Heart right ventricle (tissue), 16 donors: Measurements from ENCODE around the gene CDHR5. TPM values are rescaled to one million over a fixed set of nuclear protein-coding genes. Genes with fewer than 3 reads are reported as not detected.
A peak's percentile ranks its signal among the peaks of the same experiment; 100 is the strongest.

ENCODE experiments used
- ATAC-seq, 8 donors: fragments of 200-7000 bp; cut with Tn5 transposase; one replicate each; pipeline ENCODE4 v1.9.1; 2020; ENCODE audit warnings: mild to moderate bottlenecking in 8 of 8, moderate library complexity in 8 of 8, moderate number of reproducible peaks in 1 of 8
- DNase-seq, 2 donors: peaks; one replicate each; pipeline ENCODE4 v3.0.0-alpha.2; 2020
- H3K27ac ChIP-seq, 10 donors: fragments of 200-600 bp; sonication (generic) in 2 of 10; one replicate each; pipeline versions ENCODE4 v1.5.0 to v1.8.0; 2020 to 2022; ENCODE audit warnings: mild to moderate bottlenecking in 3 of 10
- H3K27me3 ChIP-seq, 7 donors: fragments of 200-600 bp; one replicate each; pipeline ENCODE4 v1.8.0; 2021 to 2022; ENCODE audit warnings: mild to moderate bottlenecking in 2 of 7
- H3K36me3 ChIP-seq, 9 donors: fragments of 200-600 bp; sonication (generic) in 1 of 9; one replicate each; pipeline versions ENCODE4 v1.5.0 to v1.8.0; 2020 to 2022; ENCODE audit warnings: mild to moderate bottlenecking in 2 of 9
- H3K4me1 ChIP-seq, 9 donors: fragments of 200-600 bp; sonication (generic) in 1 of 9; one replicate each; pipeline versions ENCODE4 v1.5.0 to v1.8.0; 2020 to 2022; ENCODE audit warnings: mild to moderate bottlenecking in 4 of 9
- H3K4me3 ChIP-seq, 10 donors: fragments of 200-600 bp; sonication (generic) in 2 of 10; one replicate each; pipeline versions ENCODE4 v1.5.0 to v1.8.0; 2020 to 2022; ENCODE audit warnings: mild to moderate bottlenecking in 7 of 10, moderate library complexity in 2 of 10
- H3K9me3 ChIP-seq, 11 donors: fragments of 200-600 bp in 10 of 11; sonication (generic) in 2 of 11; one replicate each; pipeline versions ENCODE4 v1.5.0 to v1.8.0; 2013 to 2022; ENCODE audit warnings: mild to moderate bottlenecking in 2 of 11, control low read depth in 1 of 11, moderate library complexity in 1 of 11
- WGBS, 2 donors: extraction: QIAGEN DNeasy Blood & Tissue Kit; methylation state at CpG; one replicate each; pipeline ENCODE4 v1.1.7; 2013; ENCODE audit warnings: inconsistent platforms in 1 of 2; 5-methylcytosine and 5-hydroxymethylcytosine counted together
- intact Hi-C, 10 donors: fragments of 100-400 bp; cut with DNase I; formaldehyde crosslinking; loops; one replicate each; pipeline versions ENCODE4 v1.11.1 to v1.14.2; 2022
- microRNA-seq, 2 donors: library from miRNA; unstranded; fragments of <30 nt; microRNA quantifications; one replicate each; pipeline ENCODE4 v1.2.0, GENCODE V29; 2021
- polyA plus RNA-seq, 2 donors: library from polyadenylated mRNA; stranded (reverse); fragments of 200-250 nt; gene quantifications; one replicate each; pipeline ENCODE4 v1.2.3, GENCODE V29; 2013
- total RNA-seq, 10 donors: library from RNA; stranded (reverse); fragmentation: NEBNext Ultra II Directional in 3 of 10; extraction: Animal tissue kit (Norgen Biotek cat#: 25700) in 3 of 10; gene quantifications; one replicate each; pipeline versions ENCODE4 v1.2.1 to v1.2.4, GENCODE V29; 2021 to 2023
- TF ChIP-seq, protein P1 (sequence below), 9 donors: fragments of 200-600 bp; sonication (generic) in 2 of 9; IDR thresholded peaks; one replicate each; pipeline versions ENCODE4 v1.5.0 to v1.8.0; 2021 to 2022; ENCODE audit warnings: antibody characterized with exemption in 9 of 9, mild to moderate bottlenecking in 5 of 9, moderate library complexity in 1 of 9
- donor health status: Arrhythmogenic right ventricular cardiomyopathy.
- donor health status: ischemic (EF 13 %, LVEDD 7.1; RV severe dilation, severe dysfunction).
- donor health status: healthy with polysubstance abuse.
- donor health status: DM: no; HTN: yes; CAD: no.
- donor health status: DM: no; HTN: no; CAD: no.
- donor health status: ischemic (EF 25% LVEDD 6.9; RV normal size, moderate dysfunction).
- donor health status: ischemic (EF 25% LVEDD 5.7; RV mildly dilated, moderate dysfunction).
- donor health status: healthy.
- donor health status: DM: yes; HTN: yes; CAD: no.
- donor health status: Ischemic cardiomyopathy.
- donor health status: ischemic (EF 35%, LVEDD 5.7; RV mildly dilated, moderate dysfunction).
- donor health status: nonischemic (EF 11% LVEDD 7.7; RV severe dilation, severe dysfunction).
- donor health status: DM: yes; HTN: yes; CAD: no.
- donor health status: PGD.
- donor health status: ischemic (EF 29% LVEDD 5.4; RV normal size, mild dysfunction).
- donor health status: nonischemic (EF 23%, LVEDD 6.1; RV moderate dilation, normal function).

CDHR5 gene
- total and polyA plus RNA-seq, 12 donors, result not detected

- peak overlapping the region in 8 of 10 donors; percentile 47 to 80 (median 74) for H3K4me3 ChIP-seq
- WGBS, 2 donors, result 77 to 79% methylated on average over 18 of the region's 18 CpGs
- no peaks in the 10 kb centered on the region for H3K27me3 ChIP-seq
- H3K9me3 ChIP-seq, result no peaks in the 10 kb centered on the region
- intact Hi-C loops, result no loop called here
- H3K27ac ChIP-seq, result peak overlapping the region in 6 of 10 donors; percentile 80 to 100 (median 98)
- H3K36me3 ChIP-seq, result peaks cover 0 to 8% (median 0%) of the 10 kb centered on the region in 9 donors
- peaks cover 6 to 25% (median 18%) of the 10 kb centered on the region in 9 donors for H3K4me1 ChIP-seq
- ATAC-seq (no peak), DNase-seq (no peak)
- TF ChIP-seq, protein P1, sequence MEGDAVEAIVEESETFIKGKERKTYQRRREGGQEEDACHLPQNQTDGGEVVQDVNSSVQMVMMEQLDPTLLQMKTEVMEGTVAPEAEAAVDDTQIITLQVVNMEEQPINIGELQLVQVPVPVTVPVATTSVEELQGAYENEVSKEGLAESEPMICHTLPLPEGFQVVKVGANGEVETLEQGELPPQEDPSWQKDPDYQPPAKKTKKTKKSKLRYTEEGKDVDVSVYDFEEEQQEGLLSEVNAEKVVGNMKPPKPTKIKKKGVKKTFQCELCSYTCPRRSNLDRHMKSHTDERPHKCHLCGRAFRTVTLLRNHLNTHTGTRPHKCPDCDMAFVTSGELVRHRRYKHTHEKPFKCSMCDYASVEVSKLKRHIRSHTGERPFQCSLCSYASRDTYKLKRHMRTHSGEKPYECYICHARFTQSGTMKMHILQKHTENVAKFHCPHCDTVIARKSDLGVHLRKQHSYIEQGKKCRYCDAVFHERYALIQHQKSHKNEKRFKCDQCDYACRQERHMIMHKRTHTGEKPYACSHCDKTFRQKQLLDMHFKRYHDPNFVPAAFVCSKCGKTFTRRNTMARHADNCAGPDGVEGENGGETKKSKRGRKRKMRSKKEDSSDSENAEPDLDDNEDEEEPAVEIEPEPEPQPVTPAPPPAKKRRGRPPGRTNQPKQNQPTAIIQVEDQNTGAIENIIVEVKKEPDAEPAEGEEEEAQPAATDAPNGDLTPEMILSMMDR (IDR thresholded peaks at IDR 0.05), result no peak
Observed at GRCh38 chr11:567011-567628, 57.6 kb downstream of the CDHR5 start.

Small RNAs within 50 kb of the gene (microRNA-seq; reads per million reads assigned to microRNA genes)
- gene MIR210, result 355 to 499 reads per million in 2 donors

Other genes starting within 250 kb of the CDHR5 start
- 1 to 10 TPM in 4 of 10 donors, under 1 TPM in 6; 0.19 to 3.0 (median 0.74) TPM for gene PKP3, start 230.7 kb downstream of the CDHR5 start, total RNA-seq
- gene PKP3, start 230.7 kb downstream of the CDHR5 start, polyA plus RNA-seq, result under 1 TPM; 0.13 to 0.80 TPM
- 10 to 100 TPM; 20.4 to 52.4 (median 30.0) TPM for gene SIGIRR, start 210.0 kb downstream of the CDHR5 start, total RNA-seq
- 100 to 1,000 TPM in 1 of 2 donors, 10 to 100 TPM in 1; 56.0 to 187 TPM for gene SIGIRR, start 210.0 kb downstream of the CDHR5 start, polyA plus RNA-seq
- gene ANO9, start 182.9 kb downstream of the CDHR5 start, total RNA-seq, result 1 to 10 TPM in 1 of 10 donors, under 1 TPM in 5, not detected in 4; 0.05 to 2.3 (median 0.19) TPM
- under 1 TPM; 0.13 to 0.37 TPM for gene ANO9, start 182.9 kb downstream of the CDHR5 start, polyA plus RNA-seq
- 10 to 100 TPM; 16.7 to 37.9 (median 24.8) TPM for gene PTDSS2, start 174.7 kb downstream of the CDHR5 start, total RNA-seq
- 10 to 100 TPM; 31.4 to 55.5 TPM for gene PTDSS2, start 174.7 kb downstream of the CDHR5 start, polyA plus RNA-seq
- 100 to 1,000 TPM; 118 to 221 (median 153) TPM for gene RNH1, start 117.7 kb downstream of the CDHR5 start, total RNA-seq
- 100 to 1,000 TPM in 1 of 2 donors, 10 to 100 TPM in 1; 37.4 to 189 TPM for gene RNH1, start 117.7 kb downstream of the CDHR5 start, polyA plus RNA-seq
- gene HRAS, start 89.4 kb downstream of the CDHR5 start, total RNA-seq, result 10 to 100 TPM; 44.7 to 61.1 (median 54.5) TPM
- gene HRAS, start 89.4 kb downstream of the CDHR5 start, polyA plus RNA-seq, result 100 to 1,000 TPM; 107 to 132 TPM
- under 1 TPM in 8 of 10 donors, not detected in 2; 0.13 to 0.49 (median 0.19) TPM for gene LRRC56, start 87.4 kb downstream of the CDHR5 start, total RNA-seq
- under 1 TPM; 0.26 to 0.37 TPM for gene LRRC56, start 87.4 kb downstream of the CDHR5 start, polyA plus RNA-seq
- under 1 TPM in 8 of 10 donors, not detected in 2; 0.30 to 0.72 (median 0.45) TPM for gene LMNTD2, start 64.2 kb downstream of the CDHR5 start, total RNA-seq
- gene LMNTD2, start 64.2 kb downstream of the CDHR5 start, polyA plus RNA-seq, result 1 to 10 TPM in 1 of 2 donors, under 1 TPM in 1; 0.41 to 1.4 TPM
- 1 to 10 TPM in 9 of 10 donors, under 1 TPM in 1; 0.96 to 4.0 (median 2.1) TPM for gene RASSF7, start 64.0 kb downstream of the CDHR5 start, total RNA-seq
- gene RASSF7, start 64.0 kb downstream of the CDHR5 start, polyA plus RNA-seq, result 10 to 100 TPM in 1 of 2 donors, 1 to 10 TPM in 1; 6.9 to 14.2 TPM
- gene PHRF1, start 48.5 kb downstream of the CDHR5 start, total RNA-seq, result 10 to 100 TPM; 14.7 to 23.0 (median 18.5) TPM
- 10 to 100 TPM; 10.5 to 19.1 TPM for gene PHRF1, start 48.5 kb downstream of the CDHR5 start, polyA plus RNA-seq
- 10 to 100 TPM in 5 of 10 donors, 1 to 10 TPM in 5; 4.5 to 20.2 (median 9.9) TPM for gene IRF7, start 9.0 kb downstream of the CDHR5 start, total RNA-seq
- gene IRF7, start 9.0 kb downstream of the CDHR5 start, polyA plus RNA-seq, result 10 to 100 TPM; 12.2 to 48.4 TPM
- 1 to 10 TPM in 2 of 10 donors, under 1 TPM in 1, not detected in 7; 0.99 to 2.0 (median 1.0) TPM for gene SCT, start 2.2 kb upstream of the CDHR5 start, total RNA-seq
- gene SCT, start 2.2 kb upstream of the CDHR5 start, polyA plus RNA-seq, result under 1 TPM in 1 of 2 donors, not detected in 1; 0.64 TPM
- gene DRD4, start 12.3 kb upstream of the CDHR5 start, total RNA-seq, result under 1 TPM in 6 of 10 donors, not detected in 4; 0.19 to 0.72 (median 0.49) TPM
- gene DRD4, start 12.3 kb upstream of the CDHR5 start, polyA plus RNA-seq, result under 1 TPM in 1 of 2 donors, not detected in 1; 0.09 TPM
- gene DEAF1, start 70.3 kb upstream of the CDHR5 start, total RNA-seq, result 10 to 100 TPM; 11.0 to 25.7 (median 15.5) TPM
- 10 to 100 TPM; 18.3 to 39.9 TPM for gene DEAF1, start 70.3 kb upstream of the CDHR5 start, polyA plus RNA-seq
- gene TMEM80, start 70.9 kb upstream of the CDHR5 start, total RNA-seq, result 10 to 100 TPM; 10.6 to 24.2 (median 14.5) TPM
- gene TMEM80, start 70.9 kb upstream of the CDHR5 start, polyA plus RNA-seq, result 10 to 100 TPM; 10.1 to 21.4 TPM
- gene EPS8L2, start 81.3 kb upstream of the CDHR5 start, total RNA-seq, result 1 to 10 TPM; 1.2 to 6.7 (median 2.3) TPM
- gene EPS8L2, start 81.3 kb upstream of the CDHR5 start, polyA plus RNA-seq, result 1 to 10 TPM; 3.4 to 3.9 TPM
- gene TALDO1, start 122.5 kb upstream of the CDHR5 start, total RNA-seq, result 100 to 1,000 TPM in 5 of 10 donors, 10 to 100 TPM in 5; 76.2 to 115 (median 96.3) TPM
- 100 to 1,000 TPM in 1 of 2 donors, 10 to 100 TPM in 1; 55.3 to 124 TPM for gene TALDO1, start 122.5 kb upstream of the CDHR5 start, polyA plus RNA-seq
- gene GATD1, start 152.5 kb upstream of the CDHR5 start, total RNA-seq, result 10 to 100 TPM; 20.6 to 29.4 (median 26.0) TPM
- gene GATD1, start 152.5 kb upstream of the CDHR5 start, polyA plus RNA-seq, result 10 to 100 TPM; 15.0 to 32.4 TPM
- under 1 TPM in 9 of 10 donors, not detected in 1; 0.22 to 0.80 (median 0.38) TPM for gene CEND1, start 165.1 kb upstream of the CDHR5 start, total RNA-seq
- under 1 TPM; 0.75 to 0.80 TPM for gene CEND1, start 165.1 kb upstream of the CDHR5 start, polyA plus RNA-seq
- gene SLC25A22, start 173.3 kb upstream of the CDHR5 start, total RNA-seq, result 1 to 10 TPM; 2.2 to 8.6 (median 4.0) TPM
- 10 to 100 TPM in 1 of 2 donors, 1 to 10 TPM in 1; 3.0 to 11.1 TPM for gene SLC25A22, start 173.3 kb upstream of the CDHR5 start, polyA plus RNA-seq
- 10 to 100 TPM in 3 of 10 donors, 1 to 10 TPM in 7; 5.2 to 13.9 (median 6.9) TPM for gene PIDD1, start 180.3 kb upstream of the CDHR5 start, total RNA-seq
- 10 to 100 TPM in 1 of 2 donors, 1 to 10 TPM in 1; 6.3 to 32.4 TPM for gene PIDD1, start 180.3 kb upstream of the CDHR5 start, polyA plus RNA-seq
- gene RPLP2, start 185.0 kb upstream of the CDHR5 start, total RNA-seq, result 1,000 to 10,000 TPM in 3 of 10 donors, 100 to 1,000 TPM in 7; 765 to 1,177 (median 850) TPM
- gene RPLP2, start 185.0 kb upstream of the CDHR5 start, polyA plus RNA-seq, result 1,000 to 10,000 TPM; 1,402 to 1,699 TPM
- 100 to 1,000 TPM; 183 to 359 (median 251) TPM for gene PNPLA2, start 194.0 kb upstream of the CDHR5 start, total RNA-seq
- gene PNPLA2, start 194.0 kb upstream of the CDHR5 start, polyA plus RNA-seq, result 100 to 1,000 TPM; 114 to 148 TPM
- 10 to 100 TPM; 11.4 to 23.0 (median 17.0) TPM for gene CRACR2B, start 203.0 kb upstream of the CDHR5 start, total RNA-seq
- gene CRACR2B, start 203.0 kb upstream of the CDHR5 start, polyA plus RNA-seq, result 10 to 100 TPM; 11.5 to 72.3 TPM
- gene CD151, start 208.0 kb upstream of the CDHR5 start, total RNA-seq, result 100 to 1,000 TPM; 286 to 668 (median 466) TPM
- 100 to 1,000 TPM; 444 to 684 TPM for gene CD151, start 208.0 kb upstream of the CDHR5 start, polyA plus RNA-seq
- gene POLR2L, start 217.6 kb upstream of the CDHR5 start, total RNA-seq, result 100 to 1,000 TPM; 194 to 279 (median 234) TPM
- 100 to 1,000 TPM; 148 to 279 TPM for gene POLR2L, start 217.6 kb upstream of the CDHR5 start, polyA plus RNA-seq
- 10 to 100 TPM; 22.2 to 46.4 (median 26.9) TPM for gene TSPAN4, start 217.9 kb upstream of the CDHR5 start, total RNA-seq
- 10 to 100 TPM; 44.4 to 66.5 TPM for gene TSPAN4, start 217.9 kb upstream of the CDHR5 start, polyA plus RNA-seq